ENCODE measurements around the gene CENPN.

GRCh38 chr16:80997139-80997798 lies 9.7 kb upstream of the CENPN start:
- no peak for TF ChIP-seq CTCF (IDR thresholded peaks at IDR 0.05)
- no peak for TF ChIP-seq POLR2A (IDR thresholded peaks at IDR 0.05)
